T-helper 22 cell (primary cell): ENCODE measurements around the gene PRR13.

ENCODE experiments used
- DNase-seq: peaks from one replicate; pipeline ENCODE4 v3.0.0-alpha.2; 2020; ENCODE audit warnings: low read depth

PRR13 gene

DNA sequence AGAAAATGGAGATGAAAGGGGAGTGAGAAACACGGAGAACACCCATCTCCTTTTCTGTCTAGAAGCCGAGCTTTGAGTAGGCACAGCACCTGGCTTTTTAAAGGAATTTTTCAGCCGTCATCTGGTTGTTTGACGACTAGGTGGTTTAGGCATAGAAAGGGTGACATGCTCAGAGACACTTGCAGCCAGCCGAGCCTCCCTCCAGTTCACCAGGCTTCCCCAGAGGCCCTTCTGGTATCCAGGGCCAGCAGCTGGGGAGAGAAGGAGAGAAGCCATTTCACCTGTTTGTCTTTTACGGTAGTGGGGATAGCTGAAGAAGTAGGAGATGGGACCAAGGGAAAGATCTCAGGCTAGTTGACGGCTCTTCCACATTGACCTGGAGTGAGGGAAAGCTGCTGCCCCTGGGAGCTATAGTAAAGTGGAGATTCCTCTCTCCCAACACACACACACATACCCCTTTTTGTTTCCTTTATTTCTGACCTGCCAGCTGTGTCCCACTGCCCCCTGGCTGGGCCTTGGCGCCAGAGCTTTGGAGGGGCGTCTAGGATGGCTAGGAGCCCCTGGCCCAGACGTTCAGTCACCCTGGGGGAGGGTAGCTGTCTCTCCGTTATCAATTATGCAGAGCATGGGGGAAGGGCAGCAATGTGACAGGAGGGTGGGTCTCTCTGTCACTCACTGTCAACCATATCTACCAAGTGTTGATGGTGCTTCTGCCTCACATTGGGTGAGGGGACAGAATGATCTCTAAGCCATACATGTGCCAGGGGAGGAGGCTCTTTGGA lies 52.3 kb downstream of the PRR13 start:
- DNase-seq = no peak
